C4-2B (cell line): ENCODE measurements around the gene FGF1.

ENCODE experiments used
- CTCF ChIP-seq: fragments of 450-650 bp; conservative IDR thresholded peaks from 2 replicates; pipeline ENCODE4 v1.5.1; 2017; ENCODE audit warnings: mild to moderate bottlenecking
- ZFX ChIP-seq: fragments of 450-650 bp; IDR thresholded peaks from 2 replicates; pipeline ENCODE4 v1.6.1; 2017

- TF ChIP-seq CTCF (no peak), ZFX (no peak)
Observed at GRCh38 chr5:142650060-142650459, 35.8 kb downstream of the FGF1 start.
